Heart left ventricle (tissue), 13 donors: ENCODE results near the gene EMC8.

ENCODE experiments used
- POLR2A ChIP-seq, 2 donors: fragments of 450-650 bp; IDR thresholded peaks; one replicate each; pipeline ENCODE4 v1.6.1; 2017; ENCODE audit warnings: antibody characterized with exemption in 2 of 2, mild to moderate bottlenecking in 2 of 2, moderate library complexity in 2 of 2
- TF ChIP-seq, protein P1 (sequence below), 12 donors: fragments of 200-600 bp; sonication (generic) in 4 of 12; IDR thresholded peaks; one replicate each; pipeline versions ENCODE4 v1.5.0 to v1.8.0; 2018 to 2022; ENCODE audit warnings: antibody characterized with exemption in 12 of 12, mild to moderate bottlenecking in 5 of 12
- donor health status: ischemic (EF 13 %, LVEDD 7.1; RV severe dilation, severe dysfunction).
- donor health status: DM: no; HTN: yes; CAD: no.
- donor health status: DM: no; HTN: no; CAD: no.
- donor health status: ischemic (EF 25% LVEDD 6.9; RV normal size, moderate dysfunction).
- donor health status: ischemic (EF 25% LVEDD 5.7; RV mildly dilated, moderate dysfunction).
- donor health status: ischemic (EF 35%, LVEDD 5.7; RV mildly dilated, moderate dysfunction).
- donor health status: nonischemic (EF 11% LVEDD 7.7; RV severe dilation, severe dysfunction).
- donor health status: DM: yes; HTN: yes; CAD: no.
- donor health status: PGD.
- donor health status: ischemic (EF 29% LVEDD 5.4; RV normal size, mild dysfunction).
- donor health status: nonischemic (EF 23%, LVEDD 6.1; RV moderate dilation, normal function).

- TF ChIP-seq, protein P1, sequence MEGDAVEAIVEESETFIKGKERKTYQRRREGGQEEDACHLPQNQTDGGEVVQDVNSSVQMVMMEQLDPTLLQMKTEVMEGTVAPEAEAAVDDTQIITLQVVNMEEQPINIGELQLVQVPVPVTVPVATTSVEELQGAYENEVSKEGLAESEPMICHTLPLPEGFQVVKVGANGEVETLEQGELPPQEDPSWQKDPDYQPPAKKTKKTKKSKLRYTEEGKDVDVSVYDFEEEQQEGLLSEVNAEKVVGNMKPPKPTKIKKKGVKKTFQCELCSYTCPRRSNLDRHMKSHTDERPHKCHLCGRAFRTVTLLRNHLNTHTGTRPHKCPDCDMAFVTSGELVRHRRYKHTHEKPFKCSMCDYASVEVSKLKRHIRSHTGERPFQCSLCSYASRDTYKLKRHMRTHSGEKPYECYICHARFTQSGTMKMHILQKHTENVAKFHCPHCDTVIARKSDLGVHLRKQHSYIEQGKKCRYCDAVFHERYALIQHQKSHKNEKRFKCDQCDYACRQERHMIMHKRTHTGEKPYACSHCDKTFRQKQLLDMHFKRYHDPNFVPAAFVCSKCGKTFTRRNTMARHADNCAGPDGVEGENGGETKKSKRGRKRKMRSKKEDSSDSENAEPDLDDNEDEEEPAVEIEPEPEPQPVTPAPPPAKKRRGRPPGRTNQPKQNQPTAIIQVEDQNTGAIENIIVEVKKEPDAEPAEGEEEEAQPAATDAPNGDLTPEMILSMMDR (IDR thresholded peaks at IDR 0.05) = no peak
- no peak for TF ChIP-seq POLR2A (IDR thresholded peaks at IDR 0.05)
Measured at GRCh38 chr16:85834741-85835140, 35.4 kb upstream of the EMC8 start.
